Sigmoid colon (tissue), 7 donors: ENCODE data around the gene MANBA. TPM values are rescaled to one million over a fixed set of nuclear protein-coding genes. Genes with fewer than 3 reads are reported as not detected.

Experiments
- DNase-seq: peaks from one replicate; pipeline ENCODE4 v3.0.0-alpha.2; 2019
- H3K27ac ChIP-seq, 4 donors: fragments of 200-600 bp; sonication (generic); one replicate each; pipeline ENCODE4 v1.5.1; 2016 to 2019; ENCODE audit warnings: mild to moderate bottlenecking in 1 of 4
- H3K27me3 ChIP-seq, 3 donors: fragments of 200-600 bp; sonication (generic); one replicate each; pipeline ENCODE4 v1.5.1; 2019; ENCODE audit warnings: mild to moderate bottlenecking in 1 of 3
- H3K36me3 ChIP-seq, 4 donors: fragments of 200-600 bp; sonication (generic); one replicate each; pipeline ENCODE4 v1.5.1; 2016 to 2019
- H3K4me1 ChIP-seq, 4 donors: fragments of 200-600 bp; sonication (generic); one replicate each; pipeline ENCODE4 v1.5.1; 2017 to 2019
- H3K4me3 ChIP-seq, 4 donors: fragments of 200-600 bp; sonication (generic); one replicate each; pipeline ENCODE4 v1.5.1; 2017 to 2019; ENCODE audit warnings: mild to moderate bottlenecking in 2 of 4, moderate library complexity in 1 of 4
- H3K9me3 ChIP-seq, 4 donors: fragments of 200-600 bp in 3 of 4; sonication (generic) in 3 of 4; one replicate each; pipeline versions ENCODE4 v1.5.1 to v1.6.1; 2013 to 2019
- CTCF ChIP-seq, 4 experiments: fragments of 450-650 bp in 3 of 4; fragments of 200-600 bp in 1 of 4; IDR thresholded peaks; one replicate each; pipeline ENCODE4 v1.5.1; 2016 to 2019; ENCODE audit warnings: antibody characterized with exemption in 4 of 4, mild to moderate bottlenecking in 3 of 4, moderate library complexity in 2 of 4
- EP300 ChIP-seq, 4 donors: sonication (generic); formaldehyde crosslinking; IDR thresholded peaks; one replicate each; pipeline ENCODE4 v1.6.1; 2017; ENCODE audit warnings: antibody characterized with exemption in 4 of 4
- POLR2A ChIP-seq, 2 donors: fragments of 450-650 bp; IDR thresholded peaks; one replicate each; pipeline ENCODE4 v1.6.1; 2016; ENCODE audit warnings: antibody characterized with exemption in 2 of 2, mild to moderate bottlenecking in 2 of 2, moderate library complexity in 2 of 2
- POLR2AphosphoS5 ChIP-seq, 4 donors: sonication (generic); formaldehyde crosslinking; IDR thresholded peaks; one replicate each; pipeline ENCODE4 v1.6.1; 2017; ENCODE audit warnings: antibody characterized with exemption in 4 of 4
- WGBS, 2 donors: extraction: QIAGEN DNeasy Blood & Tissue Kit; methylation state at CpG; one replicate each; pipeline ENCODE4 v1.1.7; 2013; 5-methylcytosine and 5-hydroxymethylcytosine counted together
- intact Hi-C: fragments of 100-400 bp; cut with DNase I; formaldehyde crosslinking; loops from one replicate; pipeline ENCODE4 v1.15.1; 2023
- polyA plus RNA-seq, 3 donors: library from polyadenylated mRNA; stranded (reverse); fragments of 200-250 nt; gene quantifications; one replicate each; pipeline ENCODE4 v1.2.3, GENCODE V29; 2013
- total RNA-seq, 4 donors: library from RNA; depleted of rRNA; stranded (reverse); fragments of >200 nt; gene quantifications; one replicate each; pipeline ENCODE4 v1.1.0, GENCODE V29; 2016
- donor health status: healthy with polysubstance abuse.
- donor health status: Bipolar disorder and iron deficiency.
- donor health status: healthy.

Gene MANBA
- total and polyA plus RNA-seq, 7 donors: 8.4 to 47.4 (median 25.3) TPM

GRCh38 chr4:102787944-102788343 lies 27.2 kb upstream of the MANBA start:
- Histone ChIP-seq H3K4me3 (no peak overlapping the region), H3K9me3 (no peaks in the 10 kb centered on the region), H3K36me3 (peaks cover 0 to 15% (median 3%) of the 10 kb centered on the region in 4 donors), H3K27me3 (no peaks in the 10 kb centered on the region), H3K4me1 (peaks cover 0 to 5% (median 0%) of the 10 kb centered on the region in 4 donors), H3K27ac (no peak overlapping the region)
- no peak for DNase-seq
- no peak for TF ChIP-seq POLR2A (IDR thresholded peaks at IDR 0.05)
- TF ChIP-seq POLR2AphosphoS5 (IDR thresholded peaks at IDR 0.05): no peak
- TF ChIP-seq CTCF (IDR thresholded peaks at IDR 0.05): no peak
- no peak for TF ChIP-seq EP300 (IDR thresholded peaks at IDR 0.05)
- intact Hi-C loops: no loop called here
- WGBS, 2 donors: 93 to 97% methylated on average over 3 of the region's 3 CpGs

GRCh38 chr4:102787096-102787881 lies 26.5 kb upstream of the MANBA start:
- WGBS, 2 donors: 96% methylated on average over 7 of the region's 7 CpGs
- peaks cover 0 to 5% (median 0%) of the 10 kb centered on the region in 4 donors for H3K4me1 ChIP-seq
- DNase-seq: no peak
- H3K9me3 ChIP-seq: no peaks in the 10 kb centered on the region
- no peak overlapping the region for H3K27ac ChIP-seq
- H3K27me3 ChIP-seq: no peaks in the 10 kb centered on the region
- intact Hi-C loops: no loop called here
- H3K36me3 ChIP-seq: peaks cover 0 to 8% (median 3%) of the 10 kb centered on the region in 4 donors
- TF ChIP-seq EP300 (IDR thresholded peaks at IDR 0.05): no peak
- TF ChIP-seq POLR2A (IDR thresholded peaks at IDR 0.05): no peak
- TF ChIP-seq CTCF (IDR thresholded peaks at IDR 0.05): no peak
- TF ChIP-seq POLR2AphosphoS5 (IDR thresholded peaks at IDR 0.05): no peak
- no peak overlapping the region for H3K4me3 ChIP-seq

- Histone ChIP-seq H3K9me3 (no peaks in the 10 kb centered on the region), H3K36me3 (peaks cover 0 to 3% (median under 1%) of the 10 kb centered on the region in 4 donors), H3K4me1 (peaks cover 0 to 5% (median 0%) of the 10 kb centered on the region in 4 donors), H3K27me3 (no peaks in the 10 kb centered on the region), H3K4me3 (no peak overlapping the region), H3K27ac (no peak overlapping the region)
- DNase-seq: no peak
- no peak for TF ChIP-seq POLR2A (IDR thresholded peaks at IDR 0.05)
- no peak for TF ChIP-seq POLR2AphosphoS5 (IDR thresholded peaks at IDR 0.05)
- no peak for TF ChIP-seq CTCF (IDR thresholded peaks at IDR 0.05)
- no peak for TF ChIP-seq EP300 (IDR thresholded peaks at IDR 0.05)
- intact Hi-C loops: no loop called here
- WGBS, 2 donors: 59 to 63% methylated on average over 1 of the region's 1 CpG
Observed at GRCh38 chr4:102786279-102786678, 25.5 kb upstream of the MANBA start.

- Histone ChIP-seq H3K36me3 (no peaks in the 10 kb centered on the region), H3K4me1 (no peaks in the 10 kb centered on the region), H3K4me3 (no peak overlapping the region), H3K27me3 (no peaks in the 10 kb centered on the region), H3K27ac (no peak overlapping the region), H3K9me3 (no peaks in the 10 kb centered on the region)
- intact Hi-C loops: no loop called here
- no peak for DNase-seq
- WGBS, 2 donors: 87 to 96% methylated on average over 2 of the region's 2 CpGs
- no peak for TF ChIP-seq POLR2A (IDR thresholded peaks at IDR 0.05)
- no peak for TF ChIP-seq EP300 (IDR thresholded peaks at IDR 0.05)
- TF ChIP-seq CTCF (IDR thresholded peaks at IDR 0.05): no peak
- no peak for TF ChIP-seq POLR2AphosphoS5 (IDR thresholded peaks at IDR 0.05)
Observed at GRCh38 chr4:102783006-102783405, 22.2 kb upstream of the MANBA start.
